Activated naive CD8-positive, alpha-beta T cell (primary cell): ENCODE results near the gene SEC24D.
"Not testable (repeated sequence)": the region's sequence is repeated elsewhere in the genome, so short reads cannot be mapped to it uniquely, and the experiment has no call there.

Experiments
- H3K27ac Mint-ChIP-seq: one replicate; pipeline ENCODE4 v1.8.0; 2021; ENCODE audit warnings: mixed read lengths
- H3K27me3 Mint-ChIP-seq: one replicate; pipeline ENCODE4 v1.8.0; 2021; ENCODE audit warnings: mixed read lengths
- H3K36me3 Mint-ChIP-seq: one replicate; pipeline ENCODE4 v1.8.0; 2021; ENCODE audit warnings: mixed read lengths
- H3K4me1 Mint-ChIP-seq: one replicate; pipeline ENCODE4 v1.8.0; 2021; ENCODE audit warnings: low read depth, mixed read lengths
- H3K4me3 Mint-ChIP-seq: one replicate; pipeline ENCODE4 v1.8.0; 2021; ENCODE audit warnings: mild to moderate bottlenecking, mixed read lengths
- H3K9me3 Mint-ChIP-seq: one replicate; pipeline ENCODE4 v1.8.0; 2021; ENCODE audit warnings: low read depth, mixed read lengths

SEC24D gene

DNA sequence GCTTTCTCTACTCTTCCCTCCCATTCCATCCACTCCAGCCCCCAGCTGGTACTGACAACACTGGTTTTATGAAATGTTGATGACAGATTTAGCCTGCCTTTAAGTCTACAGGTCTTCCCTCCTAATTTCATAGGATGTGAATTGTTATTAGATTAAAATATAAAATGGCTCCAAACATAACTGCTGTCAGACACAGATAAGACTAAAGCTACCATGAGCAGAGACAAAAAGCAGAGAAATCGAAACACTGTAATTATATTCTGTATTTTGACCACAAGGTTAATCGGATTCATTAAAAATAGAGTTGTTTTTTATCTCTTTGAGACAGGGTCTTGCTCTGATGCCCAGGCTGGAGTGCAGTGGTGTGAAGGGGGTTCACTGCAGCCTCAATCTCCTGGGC is 28.3 kb downstream of the SEC24D start:
- H3K27me3 Mint-ChIP-seq: no peaks in the 10 kb centered on the region
- H3K27ac Mint-ChIP-seq: no peak overlapping the region
- H3K4me1 Mint-ChIP-seq: no peaks in the 10 kb centered on the region
- H3K36me3 Mint-ChIP-seq: peaks cover 19% of the 10 kb centered on the region
- no peaks in the 10 kb centered on the region for H3K9me3 Mint-ChIP-seq
- no peak overlapping the region for H3K4me3 Mint-ChIP-seq

DNA sequence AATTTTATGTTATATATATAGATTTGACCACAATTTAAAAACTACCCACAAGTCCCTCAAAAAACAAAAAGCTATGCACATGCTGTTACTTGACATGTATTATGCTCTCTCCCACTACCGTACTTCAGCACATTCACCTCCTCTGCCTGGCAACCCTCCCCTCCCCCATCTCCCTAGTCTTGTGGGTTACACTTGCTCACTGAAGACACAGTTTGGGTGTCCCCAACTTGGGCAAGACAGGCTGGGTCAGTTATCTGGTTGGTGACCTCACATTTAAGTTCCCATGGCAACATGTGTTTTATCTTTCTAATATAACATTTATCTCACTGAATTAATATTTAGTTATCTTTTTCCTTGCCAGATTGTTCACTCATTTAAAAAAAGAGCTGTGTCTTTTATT is 32.7 kb downstream of the SEC24D start:
- H3K27me3 Mint-ChIP-seq: no peaks in the 10 kb centered on the region

DNA sequence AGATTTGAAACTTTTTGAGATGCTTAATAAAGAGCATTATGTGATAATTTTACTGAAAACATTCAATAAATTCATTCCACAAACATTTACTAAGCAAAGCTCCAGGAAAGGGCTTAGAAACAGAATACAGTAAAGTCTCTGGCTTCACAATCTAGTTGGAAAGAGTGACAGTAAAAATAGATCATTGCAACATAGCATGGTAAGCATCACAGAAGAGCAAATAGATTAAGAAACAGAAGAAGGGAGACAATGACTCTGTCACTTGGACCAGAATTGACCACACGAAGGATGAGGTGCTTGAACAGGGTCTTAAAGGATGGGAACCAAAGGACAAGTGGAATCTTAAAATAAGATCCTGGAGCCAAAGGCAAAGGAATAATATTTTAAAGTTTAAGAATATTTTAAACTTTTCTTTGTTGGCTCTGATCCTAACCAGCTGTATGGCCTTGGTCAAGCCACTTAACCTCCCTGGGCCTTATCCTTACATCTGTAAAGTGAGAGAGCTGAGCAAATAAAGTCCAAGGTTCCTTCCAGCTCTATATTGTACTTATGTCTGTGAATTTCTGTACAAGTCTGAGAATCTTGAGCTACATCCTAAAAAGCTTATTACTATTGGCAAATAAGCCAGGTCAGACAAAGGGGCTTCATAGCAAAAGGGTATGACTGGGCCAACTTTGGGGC is 33.9 kb downstream of the SEC24D start:
- H3K4me1 Mint-ChIP-seq: no peaks in the 10 kb centered on the region
- H3K4me3 Mint-ChIP-seq: no peak overlapping the region
- no peak overlapping the region for H3K27ac Mint-ChIP-seq
- H3K36me3 Mint-ChIP-seq: peaks cover 27% of the 10 kb centered on the region
- no peaks in the 10 kb centered on the region for H3K27me3 Mint-ChIP-seq
- H3K9me3 Mint-ChIP-seq: no peaks in the 10 kb centered on the region

More for the DNA sequence above, 32.7 kb downstream of the SEC24D start:
- no peak overlapping the region for H3K27ac Mint-ChIP-seq
- H3K4me1 Mint-ChIP-seq: no peaks in the 10 kb centered on the region
- H3K36me3 Mint-ChIP-seq: peaks cover 25% of the 10 kb centered on the region
- no peaks in the 10 kb centered on the region for H3K9me3 Mint-ChIP-seq
- H3K4me3 Mint-ChIP-seq: no peak overlapping the region

DNA sequence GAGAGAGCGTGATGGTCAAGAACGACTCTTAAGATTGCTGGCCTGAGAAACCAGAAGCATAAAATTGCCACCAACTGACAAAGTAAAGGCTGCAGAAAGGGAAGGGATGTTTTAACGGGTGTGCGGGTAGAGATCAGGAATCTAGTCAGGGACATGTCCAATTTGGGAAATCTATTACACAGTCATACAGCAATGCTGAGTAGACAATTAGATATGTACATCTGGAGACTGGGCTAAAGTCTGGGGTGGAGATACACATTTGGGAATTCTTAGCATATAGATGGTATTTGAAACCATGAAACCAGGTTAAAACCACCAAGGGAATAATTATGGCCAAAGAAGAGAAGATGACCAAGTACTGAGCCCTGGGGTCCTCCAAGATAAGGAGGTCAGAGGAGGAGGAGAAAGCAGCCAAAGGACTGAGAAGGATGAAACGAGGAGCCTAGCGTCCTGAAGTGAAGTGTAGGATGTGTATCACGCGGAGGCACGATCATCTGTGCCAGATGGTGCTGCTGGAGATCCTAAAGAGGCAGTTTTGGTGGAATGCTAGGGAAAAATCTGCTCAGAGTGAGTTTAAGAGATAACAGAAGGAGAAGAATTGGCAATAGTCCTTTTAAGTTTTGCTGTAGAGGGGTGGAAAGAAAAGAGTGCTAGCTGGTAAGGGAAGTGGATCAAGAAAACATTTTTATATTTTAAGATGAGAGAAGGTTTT is 36.5 kb downstream of the SEC24D start:
- Mint-ChIP-seq H3K9me3 (no peaks in the 10 kb centered on the region), H3K4me1 (no peaks in the 10 kb centered on the region), H3K36me3 (peaks cover 35% of the 10 kb centered on the region), H3K27ac (no peak overlapping the region), H3K4me3 (no peak overlapping the region), H3K27me3 (no peaks in the 10 kb centered on the region)

DNA sequence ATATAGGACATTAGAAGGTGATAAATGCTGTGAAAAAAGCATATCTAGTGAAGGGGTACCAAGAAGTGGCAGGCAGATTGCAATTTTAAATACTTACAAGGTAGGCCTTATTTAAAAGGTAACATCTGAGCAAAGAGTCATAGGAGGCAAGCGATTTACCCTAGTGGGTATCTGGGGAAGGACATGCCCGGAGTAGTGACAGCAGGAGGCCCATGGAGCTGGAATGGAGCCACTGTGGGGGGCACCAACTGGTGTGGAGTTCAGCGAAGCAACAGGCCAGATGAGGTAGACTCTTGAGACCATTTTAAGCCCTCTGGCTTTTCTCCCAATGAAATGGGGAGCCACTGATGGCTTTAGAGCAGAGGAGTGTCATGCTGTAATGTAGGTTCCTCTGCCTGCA is 37.3 kb downstream of the SEC24D start:
- peaks cover 36% of the 10 kb centered on the region for H3K36me3 Mint-ChIP-seq
- no peak overlapping the region for H3K4me3 Mint-ChIP-seq
- no peaks in the 10 kb centered on the region for H3K4me1 Mint-ChIP-seq
- H3K27me3 Mint-ChIP-seq: no peaks in the 10 kb centered on the region
- no peaks in the 10 kb centered on the region for H3K9me3 Mint-ChIP-seq
- H3K27ac Mint-ChIP-seq: no peak overlapping the region

DNA sequence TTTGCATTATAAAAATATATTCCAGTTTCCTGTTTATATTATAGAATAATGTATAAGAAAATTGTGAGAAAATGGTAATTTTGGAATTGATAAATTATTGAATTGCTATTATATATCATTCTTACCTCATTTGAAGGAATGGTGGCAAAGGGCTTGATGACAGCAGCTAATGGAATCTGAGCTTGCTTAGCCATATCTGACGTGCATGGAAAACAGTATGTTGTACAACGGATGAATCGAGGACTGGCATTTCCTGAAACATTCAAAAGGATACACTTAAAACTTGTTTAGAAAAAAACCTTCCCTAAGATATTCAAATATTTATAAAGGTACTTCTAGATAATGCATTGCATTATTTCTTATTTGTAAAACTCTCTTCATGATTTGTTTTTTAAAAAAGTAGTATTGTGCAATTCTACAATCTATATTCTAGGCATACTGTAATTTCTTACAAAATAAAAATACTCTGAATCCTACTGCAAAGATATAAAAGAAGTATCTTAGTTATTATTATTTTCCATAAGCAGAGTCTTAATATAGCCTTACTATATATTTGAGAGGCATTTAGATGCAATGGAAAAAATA is 38.3 kb downstream of the SEC24D start:
- Mint-ChIP-seq H3K27ac (no peak overlapping the region), H3K4me1 (no peaks in the 10 kb centered on the region), H3K27me3 (no peaks in the 10 kb centered on the region), H3K36me3 (peaks cover 39% of the 10 kb centered on the region), H3K4me3 (no peak overlapping the region), H3K9me3 (no peaks in the 10 kb centered on the region)

DNA sequence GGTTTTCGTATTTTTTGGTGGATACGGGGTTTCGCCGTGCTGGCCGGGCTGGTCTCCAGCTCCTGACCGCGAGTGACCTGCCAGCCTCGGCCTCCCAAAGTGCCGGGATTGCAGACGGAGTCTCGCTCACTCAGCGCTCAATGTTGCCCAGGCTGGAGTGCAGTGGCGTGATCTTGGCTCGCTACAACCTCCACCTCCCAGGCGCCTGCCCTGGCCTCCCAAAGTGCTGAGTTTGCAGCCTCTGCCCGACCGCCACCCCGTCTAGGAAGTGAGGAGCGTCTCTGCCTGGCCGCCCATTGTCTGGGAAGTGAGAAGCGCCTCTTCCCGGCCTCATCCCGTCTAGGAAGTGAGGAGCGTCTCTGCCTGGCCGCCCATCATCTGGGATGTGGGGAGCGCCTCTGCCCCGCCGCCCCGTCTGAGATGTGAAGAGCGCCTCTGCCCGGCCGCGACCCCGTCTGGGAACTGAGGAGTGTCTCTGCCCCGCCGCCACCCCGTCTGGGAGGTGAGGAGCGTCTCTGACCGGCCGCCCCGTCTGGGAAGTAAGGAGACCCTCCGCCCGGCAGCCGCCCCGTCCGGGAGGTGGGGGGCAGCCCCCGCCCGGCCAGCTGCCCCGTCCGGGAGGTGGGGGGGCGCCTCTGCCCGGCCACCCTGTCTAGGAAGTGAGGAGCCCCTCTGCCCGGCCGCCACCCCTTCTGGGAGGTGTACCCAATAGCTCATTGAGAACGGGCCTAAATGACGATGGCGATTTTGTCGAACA is 44.1 kb downstream of the SEC24D start:
- H3K27me3 Mint-ChIP-seq, H3K9me3 Mint-ChIP-seq, H3K4me3 Mint-ChIP-seq, H3K27ac Mint-ChIP-seq, H3K4me1 Mint-ChIP-seq: not testable (repeated sequence)
- H3K36me3 Mint-ChIP-seq: peaks cover 19% of the 10 kb centered on the region

DNA sequence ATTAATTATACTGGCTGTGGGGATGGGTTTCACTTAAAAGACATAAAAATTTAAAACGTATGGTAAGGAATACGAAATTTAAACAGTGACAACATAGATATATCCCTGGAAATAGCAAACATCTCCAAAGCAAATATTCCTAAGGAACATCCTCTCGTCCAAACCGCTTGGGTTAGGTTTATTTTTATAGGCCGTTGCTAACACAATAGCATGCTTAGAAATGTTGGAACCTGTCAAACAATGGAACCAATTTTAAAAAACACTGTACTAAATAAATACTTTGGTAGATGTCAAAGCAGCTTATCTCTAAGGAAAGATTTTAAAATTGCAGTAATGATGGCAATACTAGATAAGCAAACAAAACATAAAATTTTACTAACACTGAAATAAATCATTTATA is 45.4 kb downstream of the SEC24D start:
- Mint-ChIP-seq H3K4me1 (no peaks in the 10 kb centered on the region), H3K9me3 (no peaks in the 10 kb centered on the region), H3K27me3 (no peaks in the 10 kb centered on the region), H3K36me3 (peaks cover 9% of the 10 kb centered on the region), H3K4me3 (no peak overlapping the region), H3K27ac (no peak overlapping the region)

DNA sequence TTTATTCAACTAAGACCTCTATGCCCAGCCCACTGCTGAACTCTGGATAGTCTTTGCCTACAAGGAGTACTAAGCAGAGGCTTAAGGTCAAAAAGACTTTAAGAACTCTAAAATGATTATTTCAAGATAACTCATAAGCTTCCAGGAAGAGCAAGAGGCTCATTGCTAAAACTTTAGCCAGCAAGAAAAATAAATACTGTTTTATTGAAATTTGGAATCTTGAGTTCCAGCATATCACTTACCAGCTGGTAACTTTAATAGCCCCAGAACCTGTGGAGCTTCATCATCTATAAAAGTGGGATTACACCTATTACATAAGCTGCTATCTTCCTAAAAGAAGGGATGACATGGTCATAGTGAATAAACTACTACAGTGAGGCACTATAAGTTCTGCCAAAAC is 47.0 kb downstream of the SEC24D start:
- no peaks in the 10 kb centered on the region for H3K9me3 Mint-ChIP-seq
- H3K4me1 Mint-ChIP-seq: no peaks in the 10 kb centered on the region
- H3K36me3 Mint-ChIP-seq: peaks cover 10% of the 10 kb centered on the region
- no peak overlapping the region for H3K27ac Mint-ChIP-seq
- H3K4me3 Mint-ChIP-seq: no peak overlapping the region
- no peaks in the 10 kb centered on the region for H3K27me3 Mint-ChIP-seq

DNA sequence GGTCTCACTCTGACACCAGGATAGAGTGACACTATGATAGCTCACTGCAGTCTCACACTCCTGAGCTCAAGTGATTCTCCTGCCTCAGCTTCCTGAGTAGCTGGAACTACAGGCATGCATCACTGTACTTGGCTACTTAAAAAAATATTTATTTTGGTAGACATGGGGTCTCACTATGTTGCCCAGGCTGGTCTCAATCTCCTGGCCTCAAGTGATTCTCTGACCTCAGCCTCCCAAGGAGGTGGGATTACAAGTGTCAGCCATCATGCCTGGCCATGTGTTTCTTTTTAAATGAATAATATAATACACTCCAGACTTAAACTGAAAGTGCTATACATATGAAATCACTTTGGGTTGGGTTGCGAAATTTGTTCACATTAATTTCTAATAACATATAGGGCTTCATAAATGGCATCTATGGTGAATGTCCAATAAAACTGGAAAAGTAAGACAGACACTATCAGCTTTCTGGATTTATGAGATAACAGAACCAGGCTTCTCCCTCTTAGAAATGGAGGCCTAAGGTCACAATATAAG is 48.0 kb downstream of the SEC24D start:
- Mint-ChIP-seq H3K27ac (no peak overlapping the region), H3K27me3 (no peaks in the 10 kb centered on the region)

DNA sequence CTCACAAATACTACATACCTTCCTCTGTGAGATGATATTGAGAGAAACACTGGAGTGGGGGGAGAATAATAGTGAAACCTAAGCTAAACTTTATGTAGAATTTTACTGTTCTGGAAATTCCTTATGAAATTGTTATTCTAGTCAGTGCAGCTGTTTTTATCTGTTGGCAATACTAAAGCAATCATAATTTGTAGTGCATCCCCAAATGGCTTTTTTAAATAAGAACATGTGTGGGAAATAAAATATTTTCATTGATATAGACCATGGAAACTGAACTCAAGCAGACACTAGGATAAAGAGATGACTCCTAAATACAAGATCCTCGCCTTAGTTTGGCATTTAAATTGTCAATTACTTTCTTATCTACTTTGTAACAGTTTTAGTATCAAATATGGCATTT is 51.1 kb downstream of the SEC24D start:
- Mint-ChIP-seq H3K4me1 (no peaks in the 10 kb centered on the region), H3K4me3 (no peak overlapping the region), H3K36me3 (peaks cover 11% of the 10 kb centered on the region), H3K9me3 (no peaks in the 10 kb centered on the region), H3K27ac (no peak overlapping the region), H3K27me3 (no peaks in the 10 kb centered on the region)

More for the DNA sequence above, 48.0 kb downstream of the SEC24D start:
- Mint-ChIP-seq H3K36me3 (peaks cover 10% of the 10 kb centered on the region), H3K4me3 (no peak overlapping the region), H3K4me1 (no peaks in the 10 kb centered on the region), H3K9me3 (no peaks in the 10 kb centered on the region)

DNA sequence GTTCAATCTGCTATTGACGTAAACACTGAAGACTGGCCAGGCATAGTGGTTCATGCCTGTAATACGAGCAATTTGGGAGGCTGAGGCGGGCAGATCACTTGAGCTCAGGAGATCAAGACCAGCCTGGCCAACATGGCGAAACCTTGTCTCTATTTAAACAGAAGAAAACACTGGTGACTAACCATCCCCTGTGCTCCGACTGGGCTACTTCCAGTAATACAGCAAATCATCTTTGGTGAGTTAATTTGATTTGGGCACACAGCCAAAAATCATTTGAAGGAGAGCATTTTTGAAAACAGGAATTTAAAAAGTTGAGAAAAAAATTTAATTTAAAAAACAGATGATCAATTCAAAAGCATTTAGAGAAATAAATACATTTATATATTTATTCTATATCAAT is 52.0 kb downstream of the SEC24D start:
- Mint-ChIP-seq H3K4me1 (no peaks in the 10 kb centered on the region), H3K27ac (no peak overlapping the region), H3K27me3 (no peaks in the 10 kb centered on the region), H3K4me3 (no peak overlapping the region), H3K9me3 (no peaks in the 10 kb centered on the region), H3K36me3 (peaks cover 11% of the 10 kb centered on the region)

DNA sequence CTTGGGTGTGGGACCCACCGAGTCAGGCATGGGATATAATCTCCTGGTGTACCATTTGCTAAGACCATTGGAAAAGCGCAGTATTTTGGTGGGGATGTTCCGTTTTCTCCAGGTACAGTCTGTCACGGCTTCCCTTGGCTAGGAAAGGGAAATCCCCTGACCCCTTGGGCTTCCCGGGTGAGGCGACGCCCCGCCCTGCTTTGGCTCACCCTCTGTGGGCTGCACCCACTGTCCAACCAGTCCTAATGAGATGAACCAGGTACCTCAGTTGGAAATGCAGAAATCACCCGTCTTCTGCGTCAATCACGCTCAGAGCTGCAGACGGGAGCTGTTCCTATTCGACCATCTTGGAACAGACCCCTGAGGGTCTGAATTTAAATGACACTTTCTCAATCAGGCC is 53.0 kb downstream of the SEC24D start:
- not testable (repeated sequence) for H3K4me3 Mint-ChIP-seq, H3K27ac Mint-ChIP-seq, H3K27me3 Mint-ChIP-seq, H3K9me3 Mint-ChIP-seq, H3K4me1 Mint-ChIP-seq
- H3K36me3 Mint-ChIP-seq: peaks cover 11% of the 10 kb centered on the region

DNA sequence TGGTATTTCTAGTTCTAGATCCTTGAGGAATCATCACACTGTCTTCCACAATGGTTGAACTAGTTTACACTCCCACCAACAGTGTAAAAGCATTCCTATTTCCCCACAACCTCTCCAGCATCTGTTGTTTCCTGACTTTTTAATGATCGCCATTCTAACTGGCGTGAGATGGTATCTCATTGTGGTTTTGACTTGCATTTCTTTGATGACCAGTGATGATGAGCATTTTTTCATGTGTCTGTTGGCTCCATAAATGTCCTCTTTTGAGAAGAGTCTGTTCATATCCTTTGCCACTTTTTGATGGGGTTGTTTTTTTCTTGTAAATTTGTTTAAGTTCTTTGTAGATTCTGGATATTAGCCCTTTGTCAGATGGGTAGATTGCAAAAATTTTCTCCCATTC is 58.3 kb downstream of the SEC24D start:
- not testable (repeated sequence) for H3K9me3 Mint-ChIP-seq

More for the DNA sequence above, 58.3 kb downstream of the SEC24D start:
- H3K27me3 Mint-ChIP-seq, H3K36me3 Mint-ChIP-seq, H3K27ac Mint-ChIP-seq, H3K4me3 Mint-ChIP-seq, H3K4me1 Mint-ChIP-seq: not testable (repeated sequence)
